HepG2 (cell line): ENCODE measurements around the gene ALG3.

Experiments
- RCOR2 ChIP-seq: IDR thresholded peaks from 2 replicates; pipeline ENCODE4 v1.6.1; 2016; ENCODE audit warnings: missing biosample characterization, missing genetic modification reagents
- ZBTB1 ChIP-seq: sonication (generic); formaldehyde crosslinking; IDR thresholded peaks from 2 replicates; pipeline ENCODE4 v1.4.0; 2020; ENCODE audit warnings: missing genetic modification reagents, borderline replicate concordance
- TF ChIP-seq, protein P1 (sequence below), 2 experiments: IDR thresholded peaks; 2 replicates each; pipeline ENCODE4 v1.6.1; 2011 to 2012; ENCODE audit warnings: low read length in 2 of 2, borderline replicate concordance in 1 of 2, low read depth in 1 of 2, mild to moderate bottlenecking in 1 of 2, moderate library complexity in 1 of 2
- TF ChIP-seq, protein P2 (sequence below): IDR thresholded peaks from 2 replicates; pipeline ENCODE4 v1.6.1; 2012; ENCODE audit warnings: low read length, improper control_type of control experiment

DNA sequence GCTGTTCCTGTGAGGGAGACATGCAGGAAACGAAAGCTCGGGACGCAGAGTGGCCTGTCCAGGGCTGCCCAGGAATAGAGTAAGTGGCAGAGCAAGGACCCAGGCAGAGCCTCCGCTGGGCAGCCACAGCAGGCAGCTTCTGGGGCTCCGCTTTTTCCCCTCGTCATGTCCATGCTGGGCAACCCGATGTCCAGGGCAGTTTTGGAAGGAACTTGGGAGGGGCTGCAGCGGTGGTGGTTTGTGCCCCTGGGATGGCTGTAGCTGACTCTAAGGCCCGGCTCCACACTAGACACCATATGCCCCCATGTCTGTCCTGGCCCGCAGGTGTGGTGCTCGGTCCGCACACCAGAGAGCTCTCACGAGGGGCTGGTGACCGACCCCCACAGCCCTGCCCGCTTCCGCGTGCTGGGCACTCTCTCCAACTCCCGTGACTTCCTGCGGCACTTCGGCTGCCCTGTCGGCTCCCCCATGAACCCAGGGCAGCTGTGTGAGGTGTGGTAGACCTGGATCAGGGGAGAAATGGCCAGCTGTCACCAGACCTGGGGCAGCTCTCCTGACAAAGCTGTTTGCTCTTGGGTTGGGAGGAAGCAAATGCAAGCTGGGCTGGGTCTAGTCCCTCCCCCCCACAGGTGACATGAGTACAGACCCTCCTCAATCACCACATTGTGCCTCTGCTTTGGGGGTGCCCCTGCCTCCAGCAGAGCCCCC lies 43.1 kb upstream of the ALG3 start:
- TF ChIP-seq RCOR2 (CRISPR knock-in tag) (no peak), ZBTB1 (no peak)
- TF ChIP-seq, protein P1, sequence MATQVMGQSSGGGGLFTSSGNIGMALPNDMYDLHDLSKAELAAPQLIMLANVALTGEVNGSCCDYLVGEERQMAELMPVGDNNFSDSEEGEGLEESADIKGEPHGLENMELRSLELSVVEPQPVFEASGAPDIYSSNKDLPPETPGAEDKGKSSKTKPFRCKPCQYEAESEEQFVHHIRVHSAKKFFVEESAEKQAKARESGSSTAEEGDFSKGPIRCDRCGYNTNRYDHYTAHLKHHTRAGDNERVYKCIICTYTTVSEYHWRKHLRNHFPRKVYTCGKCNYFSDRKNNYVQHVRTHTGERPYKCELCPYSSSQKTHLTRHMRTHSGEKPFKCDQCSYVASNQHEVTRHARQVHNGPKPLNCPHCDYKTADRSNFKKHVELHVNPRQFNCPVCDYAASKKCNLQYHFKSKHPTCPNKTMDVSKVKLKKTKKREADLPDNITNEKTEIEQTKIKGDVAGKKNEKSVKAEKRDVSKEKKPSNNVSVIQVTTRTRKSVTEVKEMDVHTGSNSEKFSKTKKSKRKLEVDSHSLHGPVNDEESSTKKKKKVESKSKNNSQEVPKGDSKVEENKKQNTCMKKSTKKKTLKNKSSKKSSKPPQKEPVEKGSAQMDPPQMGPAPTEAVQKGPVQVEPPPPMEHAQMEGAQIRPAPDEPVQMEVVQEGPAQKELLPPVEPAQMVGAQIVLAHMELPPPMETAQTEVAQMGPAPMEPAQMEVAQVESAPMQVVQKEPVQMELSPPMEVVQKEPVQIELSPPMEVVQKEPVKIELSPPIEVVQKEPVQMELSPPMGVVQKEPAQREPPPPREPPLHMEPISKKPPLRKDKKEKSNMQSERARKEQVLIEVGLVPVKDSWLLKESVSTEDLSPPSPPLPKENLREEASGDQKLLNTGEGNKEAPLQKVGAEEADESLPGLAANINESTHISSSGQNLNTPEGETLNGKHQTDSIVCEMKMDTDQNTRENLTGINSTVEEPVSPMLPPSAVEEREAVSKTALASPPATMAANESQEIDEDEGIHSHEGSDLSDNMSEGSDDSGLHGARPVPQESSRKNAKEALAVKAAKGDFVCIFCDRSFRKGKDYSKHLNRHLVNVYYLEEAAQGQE (IDR thresholded peaks at IDR 0.05; ENCODE audit: borderline replicate concordance in 1 of 2, low read depth in 1 of 2, low read length in 2 of 2), result no peak
- TF ChIP-seq, protein P2, sequence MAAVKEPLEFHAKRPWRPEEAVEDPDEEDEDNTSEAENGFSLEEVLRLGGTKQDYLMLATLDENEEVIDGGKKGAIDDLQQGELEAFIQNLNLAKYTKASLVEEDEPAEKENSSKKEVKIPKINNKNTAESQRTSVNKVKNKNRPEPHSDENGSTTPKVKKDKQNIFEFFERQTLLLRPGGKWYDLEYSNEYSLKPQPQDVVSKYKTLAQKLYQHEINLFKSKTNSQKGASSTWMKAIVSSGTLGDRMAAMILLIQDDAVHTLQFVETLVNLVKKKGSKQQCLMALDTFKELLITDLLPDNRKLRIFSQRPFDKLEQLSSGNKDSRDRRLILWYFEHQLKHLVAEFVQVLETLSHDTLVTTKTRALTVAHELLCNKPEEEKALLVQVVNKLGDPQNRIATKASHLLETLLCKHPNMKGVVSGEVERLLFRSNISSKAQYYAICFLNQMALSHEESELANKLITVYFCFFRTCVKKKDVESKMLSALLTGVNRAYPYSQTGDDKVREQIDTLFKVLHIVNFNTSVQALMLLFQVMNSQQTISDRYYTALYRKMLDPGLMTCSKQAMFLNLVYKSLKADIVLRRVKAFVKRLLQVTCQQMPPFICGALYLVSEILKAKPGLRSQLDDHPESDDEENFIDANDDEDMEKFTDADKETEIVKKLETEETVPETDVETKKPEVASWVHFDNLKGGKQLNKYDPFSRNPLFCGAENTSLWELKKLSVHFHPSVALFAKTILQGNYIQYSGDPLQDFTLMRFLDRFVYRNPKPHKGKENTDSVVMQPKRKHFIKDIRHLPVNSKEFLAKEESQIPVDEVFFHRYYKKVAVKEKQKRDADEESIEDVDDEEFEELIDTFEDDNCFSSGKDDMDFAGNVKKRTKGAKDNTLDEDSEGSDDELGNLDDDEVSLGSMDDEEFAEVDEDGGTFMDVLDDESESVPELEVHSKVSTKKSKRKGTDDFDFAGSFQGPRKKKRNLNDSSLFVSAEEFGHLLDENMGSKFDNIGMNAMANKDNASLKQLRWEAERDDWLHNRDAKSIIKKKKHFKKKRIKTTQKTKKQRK, result no peak
